HG03103 (cell line): ENCODE results near the gene BMPR1A.

Experiments used
- ATAC-seq: cut with Tn5 transposase; IDR thresholded peaks from one replicate; pipeline ENCODE4 v1.9.1; 2021; ENCODE audit warnings: low read depth; ENCODE audit not compliant: unreplicated experiment

BMPR1A gene

GRCh38 chr10:86798025-86798424, 41.6 kb downstream of the BMPR1A start:
- ATAC-seq = no peak

- peak; percentile 64 for ATAC-seq
Observed at GRCh38 chr10:86798611-86799010, 42.2 kb downstream of the BMPR1A start.

- no peak for ATAC-seq
Observed at GRCh38 chr10:86799188-86799845, 42.9 kb downstream of the BMPR1A start.

GRCh38 chr10:86801995-86802394, 45.6 kb downstream of the BMPR1A start:
- ATAC-seq = no peak

GRCh38 chr10:86802473-86803108, 46.2 kb downstream of the BMPR1A start:
- ATAC-seq = no peak

GRCh38 chr10:86803156-86803555, 46.7 kb downstream of the BMPR1A start:
- no peak for ATAC-seq

GRCh38 chr10:86804805-86805204, 48.4 kb downstream of the BMPR1A start:
- ATAC-seq = no peak

GRCh38 chr10:86813101-86813500, 56.7 kb downstream of the BMPR1A start:
- ATAC-seq = no peak

- ATAC-seq = no peak
Observed at GRCh38 chr10:86813982-86814381, 57.6 kb downstream of the BMPR1A start.

GRCh38 chr10:86815035-86815617, 58.7 kb downstream of the BMPR1A start:
- ATAC-seq = no peak

GRCh38 chr10:86815640-86816039, 59.2 kb downstream of the BMPR1A start:
- ATAC-seq = no peak

- no peak for ATAC-seq
Observed at GRCh38 chr10:86817246-86817645, 60.8 kb downstream of the BMPR1A start.

- no peak for ATAC-seq
Observed at GRCh38 chr10:86819567-86819966, 63.1 kb downstream of the BMPR1A start.

GRCh38 chr10:86820509-86820908, 64.1 kb downstream of the BMPR1A start:
- ATAC-seq = no peak

GRCh38 chr10:86821388-86821999, 65.1 kb downstream of the BMPR1A start:
- no peak for ATAC-seq

- no peak for ATAC-seq
Observed at GRCh38 chr10:86823565-86823964, 67.1 kb downstream of the BMPR1A start.

GRCh38 chr10:86824151-86824550, 67.7 kb downstream of the BMPR1A start:
- ATAC-seq = no peak

- ATAC-seq = no peak
Observed at GRCh38 chr10:86825366-86825765, 68.9 kb downstream of the BMPR1A start.

GRCh38 chr10:86827639-86828038, 71.2 kb downstream of the BMPR1A start:
- no peak for ATAC-seq

GRCh38 chr10:86828145-86828544, 71.7 kb downstream of the BMPR1A start:
- no peak for ATAC-seq

GRCh38 chr10:86829472-86829871, 73.1 kb downstream of the BMPR1A start:
- no peak for ATAC-seq
